Pancreas (tissue), 10 donors: Measurements from ENCODE around the gene RAB34. TPM values are rescaled to one million over a fixed set of nuclear protein-coding genes. Genes with fewer than 3 reads are reported as not detected.
A peak's percentile ranks its signal among the peaks of the same experiment; 100 is the strongest.

ENCODE experiments used
- ATAC-seq, 4 donors: fragments of 200-7000 bp; cut with Tn5 transposase; one replicate each; pipeline versions ENCODE4 v1.8.0 to v1.9.1; 2020; ENCODE audit warnings: mild to moderate bottlenecking in 4 of 4, moderate library complexity in 4 of 4
- DNase-seq, 6 donors: peaks; one replicate each; pipeline ENCODE4 v3.0.0-alpha.2; 2020
- FAIRE-seq: peaks from 2 replicates; lab custom pipeline; 2012; peaks lifted over from hg19 to GRCh38; lab: Jason Lieb, UNC
- H3K27ac ChIP-seq, 4 donors: fragments of 200-600 bp; sonication (generic); 1 replicate in 3 of 4; 2 replicates in 1 of 4; pipeline versions ENCODE4 v1.5.0 to v1.8.0; 2020
- H3K27me3 ChIP-seq, 4 donors: fragments of 200-600 bp; one replicate each; pipeline ENCODE4 v1.8.0; 2021
- H3K36me3 ChIP-seq, 3 donors: fragments of 200-600 bp; sonication (generic) in 1 of 3; one replicate each; pipeline versions ENCODE4 v1.5.0 to v1.8.0; 2020 to 2021
- H3K4me1 ChIP-seq, 3 donors: fragments of 200-600 bp; one replicate each; pipeline ENCODE4 v1.8.0; 2021
- H3K4me3 ChIP-seq, 4 donors: fragments of 200-600 bp; sonication (generic) in 2 of 4; one replicate each; pipeline versions ENCODE4 v1.5.0 to v1.8.0; 2020 to 2021
- H3K9me3 ChIP-seq, 4 donors: fragments of 200-600 bp; one replicate each; pipeline ENCODE4 v1.8.0; 2021
- CTCF ChIP-seq, 4 donors: fragments of 200-600 bp; sonication (generic) in 3 of 4; IDR thresholded peaks; one replicate each; pipeline versions ENCODE4 v1.5.0 to v1.8.0; 2021; ENCODE audit warnings: antibody characterized with exemption in 4 of 4
- WGBS, 2 donors: extraction: QIAGEN DNeasy Blood & Tissue Kit; methylation state at CpG; one replicate each; pipeline ENCODE4 v1.1.7; 2013; 5-methylcytosine and 5-hydroxymethylcytosine counted together
- intact Hi-C, 3 donors: fragments of 100-400 bp; cut with DNase I; formaldehyde crosslinking; loops; one replicate each; pipeline versions ENCODE4 v1.11.1 to v1.14.2; 2022
- polyA plus RNA-seq, 2 donors: library from polyadenylated mRNA; stranded (reverse); fragments of 200-250 nt; gene quantifications; one replicate each; pipeline ENCODE4 v1.2.3, GENCODE V29; 2013
- total RNA-seq, 6 donors: library from RNA; stranded (reverse); fragmentation: NEBNext Ultra II Directional in 4 of 6; extraction: Animal tissue kit (Norgen Biotek cat#: 25700) in 4 of 6; gene quantifications; one replicate each; pipeline versions ENCODE4 v1.2.1 to v1.2.4, GENCODE V29; 2021 to 2023
- donor health status: healthy with polysubstance abuse.
- donor health status: DM: no; HTN: no; CAD: no; lungs with moderate emphysema.
- donor health status: DM: no; HTN: no; CAD: no.
- donor health status: control.
- donor health status: control.
- donor health status: Bipolar disorder and iron deficiency.
- donor health status: DM: yes; HTN: yes; CAD: no.
- donor health status: DM: no; HTN: no; CAD: no.
- donor health status: DM: no; HTN: no; CAD: no.
- donor health status: DM: yes; HTN: yes; CAD: no.

RAB34 gene
- total and polyA plus RNA-seq, 8 donors: 0.94 to 17.7 (median 7.1) TPM

DNA sequence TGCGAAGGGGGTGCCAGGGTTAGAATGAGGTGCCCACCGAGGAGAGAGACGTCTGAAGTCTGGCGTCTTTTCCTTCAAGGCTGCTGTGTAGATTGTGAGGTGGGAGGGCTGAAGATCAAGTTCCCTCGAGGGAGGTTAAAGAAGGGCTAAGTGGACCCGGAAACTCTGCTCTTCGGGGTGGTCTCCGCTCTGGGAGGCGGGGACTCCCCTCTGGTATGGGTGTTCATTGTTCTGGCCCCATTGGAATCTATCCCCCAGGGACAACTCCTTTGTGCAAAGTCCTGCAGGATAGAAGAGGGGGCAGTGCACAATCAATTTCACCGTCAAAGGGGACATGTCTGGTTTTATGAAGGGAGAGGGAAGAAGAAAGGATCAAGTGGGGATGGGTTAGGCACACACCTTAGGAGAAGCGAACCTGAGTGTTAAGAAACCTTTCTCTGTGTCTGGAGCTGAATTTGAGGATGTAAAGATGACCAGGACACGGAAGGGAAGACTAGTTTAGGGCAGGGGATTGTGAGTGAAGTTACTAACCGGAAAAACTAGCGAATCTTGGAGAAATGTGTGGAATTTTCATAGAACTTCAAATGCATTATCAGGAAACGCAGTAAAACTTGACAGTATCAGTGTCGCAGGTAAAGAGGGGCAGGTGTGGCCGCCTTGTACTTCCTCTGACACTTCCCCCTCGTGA lies 809 bp upstream of the RAB34 start:
- peak overlapping the region in 1 of 4 donors; percentile 39 for H3K4me3 ChIP-seq
- DNase-seq (no peak), ATAC-seq (no peak), FAIRE-seq (no peak)
- 69 to 70% methylated on average over 18 of the region's 18 CpGs for WGBS, 2 donors
- no peaks in the 10 kb centered on the region for H3K9me3 ChIP-seq
- H3K27ac ChIP-seq: peak overlapping the region; percentile 17 to 80 (median 77)
- H3K27me3 ChIP-seq: no peaks in the 10 kb centered on the region
- no peak for TF ChIP-seq CTCF (IDR thresholded peaks at IDR 0.05)
- H3K4me1 ChIP-seq: peaks cover 11 to 22% (median 18%) of the 10 kb centered on the region in 3 donors
- intact Hi-C loops: no loop called here
- peaks cover 0 to 22% (median 13%) of the 10 kb centered on the region in 3 donors for H3K36me3 ChIP-seq

DNA sequence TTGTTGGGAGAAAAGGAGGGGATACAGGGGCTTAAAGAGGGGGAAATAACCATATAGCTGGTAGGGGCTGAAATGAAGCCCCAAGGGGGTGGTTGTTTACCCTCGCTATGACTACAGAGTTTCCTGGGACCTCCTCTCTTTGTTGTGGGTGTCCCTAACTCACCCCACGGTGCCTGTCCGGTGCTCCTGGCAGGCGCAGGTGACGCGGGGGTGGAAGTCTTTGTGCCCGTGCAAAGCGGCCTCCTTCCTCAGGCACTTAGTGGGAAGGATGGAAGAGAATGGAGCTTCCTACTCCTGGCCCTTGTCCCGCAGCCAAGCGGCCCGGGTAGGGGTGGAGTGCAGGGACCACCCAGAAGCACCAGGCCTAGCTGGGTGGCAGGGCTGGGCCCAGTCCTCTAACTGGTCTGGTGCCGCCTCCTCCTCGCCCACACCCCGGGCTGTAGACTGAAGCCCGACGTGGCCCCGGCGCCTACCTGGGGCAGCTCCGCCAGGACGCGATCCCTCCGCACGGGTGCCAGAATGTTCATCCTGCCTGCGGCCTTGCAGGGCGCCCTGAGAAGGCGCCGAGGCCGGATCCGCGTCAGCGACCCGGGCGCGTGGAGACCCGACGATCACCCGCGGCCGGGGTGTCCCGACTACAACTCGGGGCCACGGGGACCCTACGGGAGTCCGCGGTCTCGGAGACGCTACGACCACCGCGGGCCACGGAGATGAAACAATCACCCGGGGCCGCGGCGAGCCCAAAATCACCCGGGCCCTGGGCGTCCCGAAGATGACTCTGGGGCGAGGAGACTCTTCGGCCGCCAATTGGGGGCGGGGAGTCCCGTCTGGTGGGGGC lies 709 bp downstream of the RAB34 start:
- H3K9me3 ChIP-seq: no peaks in the 10 kb centered on the region
- intact Hi-C loops: no loop called here
- 40 to 45% methylated on average over 56 to 63 of the region's 63 CpGs for WGBS, 2 donors
- FAIRE-seq (no peak), ATAC-seq (no peak), DNase-seq (peak in 2 of 6 donors; percentile 48 to 81)
- H3K4me1 ChIP-seq: peaks cover 11 to 18% (median 14%) of the 10 kb centered on the region in 3 donors
- TF ChIP-seq CTCF (IDR thresholded peaks at IDR 0.05): no peak
- peaks cover 0 to 7% (median under 1%) of the 10 kb centered on the region in 3 donors for H3K36me3 ChIP-seq
- H3K27ac ChIP-seq: peak overlapping the region in 2 of 4 donors; percentile 34 to 47
- no peaks in the 10 kb centered on the region for H3K27me3 ChIP-seq
- peak overlapping the region in 3 of 4 donors; percentile 7 to 39 (median 19) for H3K4me3 ChIP-seq

DNA sequence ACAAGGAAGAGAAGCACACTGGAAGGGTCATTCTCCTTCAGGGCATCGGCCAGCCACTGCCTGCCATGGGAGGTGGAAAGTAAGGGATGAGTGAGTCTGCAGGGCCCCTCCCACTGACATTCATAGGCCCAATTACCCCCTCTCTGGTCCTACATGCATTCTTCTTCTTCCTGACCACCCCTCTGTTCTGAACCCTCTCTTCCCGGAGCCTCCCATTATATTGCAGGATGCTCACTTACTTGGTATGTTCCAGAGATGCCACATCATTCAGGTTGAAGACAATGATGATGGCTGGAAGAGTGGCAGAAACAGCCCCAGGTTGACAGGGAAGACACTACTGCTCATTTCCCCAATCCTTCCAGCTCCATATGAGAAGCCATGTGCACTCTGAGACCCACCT lies 2.5 kb downstream of the RAB34 start:
- TF ChIP-seq CTCF (IDR thresholded peaks at IDR 0.05): no peak
- no peak for DNase-seq
- Histone ChIP-seq H3K27ac (no peak overlapping the region), H3K36me3 (no peaks in the 10 kb centered on the region), H3K4me3 (no peak overlapping the region), H3K27me3 (no peaks in the 10 kb centered on the region), H3K4me1 (peaks cover 5 to 10% (median 6%) of the 10 kb centered on the region in 3 donors), H3K9me3 (no peaks in the 10 kb centered on the region)
- FAIRE-seq: no peak
- 92 to 100% methylated on average over 2 of the region's 2 CpGs for WGBS, 2 donors
- no peak for ATAC-seq
- intact Hi-C loops: no loop called here

GRCh38 chr17:28714281-28714680 lies 3.4 kb downstream of the RAB34 start:
- H3K4me3 ChIP-seq: no peak overlapping the region
- DNase-seq: peak in 2 of 6 donors; percentile 53 to 72
- peaks cover 5 to 10% (median 6%) of the 10 kb centered on the region in 3 donors for H3K4me1 ChIP-seq
- no peak overlapping the region for H3K27ac ChIP-seq
- ATAC-seq: no peak
- no peaks in the 10 kb centered on the region for H3K27me3 ChIP-seq
- WGBS, 2 donors: 72 to 88% methylated on average over 3 of the region's 3 CpGs
- intact Hi-C loops: no loop called here
- no peaks in the 10 kb centered on the region for H3K9me3 ChIP-seq
- H3K36me3 ChIP-seq: no peaks in the 10 kb centered on the region
- TF ChIP-seq CTCF (IDR thresholded peaks at IDR 0.05): no peak
- no peak for FAIRE-seq
